GM13977 (cell line): ENCODE results near the gene CDHR3.

Source experiments
- DNase-seq: peaks from one replicate; pipeline ENCODE4 v3.0.0; 2012; ENCODE audit warnings: low spot score
- CTCF ChIP-seq: IDR thresholded peaks from 2 replicates; pipeline ENCODE4 v1.5.1; 2012; ENCODE audit warnings: mild to moderate bottlenecking, control low read depth; ENCODE audit not compliant: insufficient read depth; ENCODE audit errors: extremely low read depth, missing control alignments
- in situ Hi-C: fragments of 300-500 bp; cut with MboI; formaldehyde crosslinking; loops from one replicate; pipeline ENCODE4 v1.12.0; 2022; ENCODE audit warnings: low sequenced_read_pairs, low pct_unique_long_range_greater_than_20kb, mixed read lengths, inconsistent platforms; ENCODE audit not compliant: unreplicated experiment

The CDHR3 gene

GRCh38 chr7:106035568-106035967 is 72.5 kb downstream of the CDHR3 start:
- in situ Hi-C loops: no loop called here
- TF ChIP-seq CTCF: no peak
- no peak for DNase-seq

GRCh38 chr7:106036004-106036403 is 72.9 kb downstream of the CDHR3 start:
- no peak for TF ChIP-seq CTCF
- in situ Hi-C loops: no loop called here
- DNase-seq: no peak

GRCh38 chr7:106037489-106038176 is 74.6 kb downstream of the CDHR3 start:
- TF ChIP-seq CTCF: no peak
- in situ Hi-C loops: no loop called here
- no peak for DNase-seq

- in situ Hi-C loops: no loop called here
- DNase-seq: no peak
Measured at GRCh38 chr7:106038289-106038688, 75.2 kb downstream of the CDHR3 start.

GRCh38 chr7:106038916-106039315 is 75.9 kb downstream of the CDHR3 start:
- TF ChIP-seq CTCF: no peak
- no peak for DNase-seq
- in situ Hi-C loops: no loop called here

More at GRCh38 chr7:106038289-106038688, 75.2 kb downstream of the CDHR3 start:
- no peak for TF ChIP-seq CTCF

GRCh38 chr7:106039486-106040060 is 76.5 kb downstream of the CDHR3 start:
- in situ Hi-C loops: loop anchor here (5.0 kb wide), 1 partner anchor 272 kb away; no protein-coding TSS in a partner anchor
- DNase-seq: no peak
- no peak for TF ChIP-seq CTCF
